ENCODE results near the gene NARS2.

NARS2 gene

GRCh38 chr11:78428266-78428636, 146.4 kb downstream of the NARS2 start:
- DNase-seq: no peak

GRCh38 chr11:78427615-78428265, 146.9 kb downstream of the NARS2 start:
- no peak for DNase-seq

GRCh38 chr11:78426845-78427244, 147.8 kb downstream of the NARS2 start:
- DNase-seq: no peak

GRCh38 chr11:78425399-78426070, 149.1 kb downstream of the NARS2 start:
- no peak for DNase-seq

- DNase-seq: no peak
Observed at GRCh38 chr11:78424334-78425270, 150.1 kb downstream of the NARS2 start.

GRCh38 chr11:78423241-78423640, 151.4 kb downstream of the NARS2 start:
- DNase-seq: no peak

GRCh38 chr11:78420796-78421209, 153.9 kb downstream of the NARS2 start:
- DNase-seq: no peak

GRCh38 chr11:78420255-78420764, 154.4 kb downstream of the NARS2 start:
- peak; percentile 48 for DNase-seq

- no peak for DNase-seq
Observed at GRCh38 chr11:78419327-78419726, 155.3 kb downstream of the NARS2 start.

GRCh38 chr11:78418584-78419211, 156.0 kb downstream of the NARS2 start:
- no peak for DNase-seq

GRCh38 chr11:78417888-78418583, 156.6 kb downstream of the NARS2 start:
- DNase-seq: peak; percentile 70

GRCh38 chr11:78417175-78417887, 157.3 kb downstream of the NARS2 start, which contains the start of gene GAB2:
Gene GAB2 (minus strand): TSS chr11:78417820. CDS start chr11:78417720, 100 bp downstream.
- DNase-seq: peak; percentile 20

- DNase-seq: peak; percentile 73
Observed at GRCh38 chr11:78416285-78417174, 158.1 kb downstream of the NARS2 start.

- DNase-seq: no peak
Observed at GRCh38 chr11:78415338-78415737, 159.3 kb downstream of the NARS2 start.

GRCh38 chr11:78414321-78415051, 160.2 kb downstream of the NARS2 start:
- DNase-seq: no peak

- no peak for DNase-seq
Observed at GRCh38 chr11:78408619-78409018, 166.0 kb downstream of the NARS2 start.

- DNase-seq: no peak
Observed at GRCh38 chr11:78406568-78407196, 168.0 kb downstream of the NARS2 start.

GRCh38 chr11:78405805-78406204, 168.9 kb downstream of the NARS2 start:
- DNase-seq: no peak

GRCh38 chr11:78403781-78404180, 170.9 kb downstream of the NARS2 start:
- no peak for DNase-seq
